Keratinocyte (primary cell): ENCODE measurements around the gene FGGY. TPM values are rescaled to one million over a fixed set of nuclear protein-coding genes. Genes with fewer than 3 reads are reported as not detected.
A peak's percentile ranks its signal among the peaks of the same experiment; 100 is the strongest.

ENCODE experiments used
- DNase-seq: peaks from one replicate; pipeline ENCODE4 v3.0.0-alpha.2; 2011; ENCODE audit warnings: low read depth, missing footprints, low spot score
- FAIRE-seq: peaks from 2 replicates; lab custom pipeline; 2011; peaks lifted over from hg19 to GRCh38; lab: Jason Lieb, UNC
- H2AFZ ChIP-seq: 2 replicates; pipeline ENCODE4 v1.6.0; 2012; ENCODE audit warnings: low read length, control low read depth, inconsistent platforms; ENCODE audit not compliant: control insufficient read depth
- H3K27ac ChIP-seq: 2 replicates; pipeline ENCODE4 v1.5.1; 2011; ENCODE audit warnings: low read length; ENCODE audit not compliant: control insufficient read depth, insufficient read depth
- H3K27me3 ChIP-seq: 3 replicates; pipeline ENCODE4 v1.6.0; 2011; ENCODE audit warnings: low read length; ENCODE audit not compliant: control insufficient read depth, insufficient read depth; ENCODE audit errors: extremely low read depth
- H3K36me3 ChIP-seq, 2 experiments: 2 replicates in 1 of 2; 3 replicates in 1 of 2; pipeline ENCODE4 v1.5.1; 2011; ENCODE audit warnings: low read length in 2 of 2, mild to moderate bottlenecking in 1 of 2; ENCODE audit not compliant: control insufficient read depth in 2 of 2, insufficient read depth in 2 of 2; ENCODE audit errors: extremely low read depth in 1 of 2
- H3K4me1 ChIP-seq: 3 replicates; pipeline ENCODE4 v1.5.1; 2011; ENCODE audit warnings: low read length; ENCODE audit not compliant: control insufficient read depth, insufficient read depth; ENCODE audit errors: extremely low read depth
- H3K4me2 ChIP-seq: 3 replicates; pipeline ENCODE4 v1.6.0; 2011; ENCODE audit warnings: low read depth, low read length; ENCODE audit not compliant: control insufficient read depth, insufficient read depth; ENCODE audit errors: extremely low read depth
- H3K4me3 ChIP-seq, 3 experiments: fragments of 200-600 bp in 1 of 3; sonication (generic) in 1 of 3; 2 replicates in 2 of 3; 3 replicates in 1 of 3; pipeline ENCODE4 v1.5.1; 2011 to 2016; ENCODE audit warnings: low read length in 3 of 3, mild to moderate bottlenecking in 3 of 3, control low read depth in 2 of 3, inconsistent platforms in 1 of 3, low read depth in 1 of 3, mixed read lengths in 1 of 3, mixed run types in 1 of 3, moderate library complexity in 1 of 3; ENCODE audit not compliant: control insufficient read depth in 2 of 3, insufficient read depth in 2 of 3; ENCODE audit errors: extremely low read depth in 1 of 3
- H3K79me2 ChIP-seq: 2 replicates; pipeline ENCODE4 v1.6.0; 2012; ENCODE audit warnings: low read length; ENCODE audit not compliant: control insufficient read depth, insufficient read depth
- H3K9ac ChIP-seq: 3 replicates; pipeline ENCODE4 v1.6.0; 2011; ENCODE audit warnings: low read length; ENCODE audit not compliant: control insufficient read depth, insufficient read depth; ENCODE audit errors: extremely low read depth
- H3K9me1 ChIP-seq: 3 replicates; pipeline ENCODE4 v1.6.0; 2011; ENCODE audit warnings: low read length; ENCODE audit not compliant: control insufficient read depth, insufficient read depth; ENCODE audit errors: extremely low read depth
- H3K9me3 ChIP-seq: 2 replicates; pipeline ENCODE4 v1.5.1; 2012; ENCODE audit warnings: low read depth, low read length; ENCODE audit not compliant: control insufficient read depth
- H4K20me1 ChIP-seq: 3 replicates; pipeline ENCODE4 v1.6.0; 2011; ENCODE audit warnings: low read length; ENCODE audit not compliant: control insufficient read depth, insufficient read depth; ENCODE audit errors: extremely low read depth
- EZH2 ChIP-seq: IDR thresholded peaks from one replicate; pipeline ENCODE4 v1.6.1; 2012; ENCODE audit warnings: inconsistent platforms, mild to moderate bottlenecking, low read length, moderate library complexity
- dilution Hi-C: fragments of 300-500 bp; cut with MboI; formaldehyde crosslinking; loops from one replicate; pipeline ENCODE4 v1.7.0; 2020; ENCODE audit warnings: low sequenced_read_pairs; ENCODE audit not compliant: extremely low pct_ligation_motif_present
- polyA plus RNA-seq, 5 experiments: library from polyadenylated mRNA; depleted of rRNA in 3 of 5; stranded (reverse) in 3 of 5; stranded (forward) in 1 of 5; unstranded in 1 of 5; fragments of >200 nt; gene quantifications; 1 replicate in 1 of 5; 2 replicates in 3 of 5; 3 replicates in 1 of 5; pipeline versions ENCODE4 v1.2.1 to v1.2.3, GENCODE V29; 2011 to 2012; ENCODE audit warnings: missing spikeins in 2 of 5, low read depth in 1 of 5, low replicate concordance in 1 of 5
- TF ChIP-seq, protein P1 (sequence below), 3 experiments: IDR thresholded peaks in 1 of 3; conservative IDR thresholded peaks in 1 of 3; optimal IDR thresholded peaks in 1 of 3; 2 replicates in 2 of 3; 3 replicates in 1 of 3; pipeline versions ENCODE3 to v1.5.1; 2011; ENCODE audit warnings: low read length in 3 of 3, mild to moderate bottlenecking in 3 of 3, moderate library complexity in 2 of 3, control low read depth in 1 of 3, inconsistent platforms in 1 of 3; ENCODE audit not compliant: insufficient read depth in 2 of 3; ENCODE audit errors: extremely low read depth in 1 of 3

Gene FGGY
- polyA plus RNA-seq, 1 donor (not counting 4 experiments of a cell fraction or from before 2014, with no cell fraction given), result 16.6 TPM

DNA sequence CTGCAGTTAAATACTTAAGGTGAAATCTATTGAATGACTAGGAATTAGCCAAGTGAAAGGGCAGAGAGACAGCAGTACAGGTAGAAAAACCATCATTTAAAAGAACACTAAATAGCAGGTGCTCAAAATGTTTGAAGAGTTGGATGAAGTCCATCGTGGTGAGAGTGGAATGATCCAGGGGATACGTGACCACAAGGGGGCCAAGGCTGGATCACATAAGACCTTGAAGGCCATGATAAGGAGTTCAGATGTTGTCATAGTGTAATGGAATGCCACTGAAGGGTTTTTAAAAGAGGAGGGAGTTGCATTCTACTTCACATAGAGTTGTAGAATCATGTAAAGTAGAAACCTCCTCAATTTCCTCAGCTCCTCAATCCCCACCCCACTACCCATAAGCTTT, 483.1 kb downstream of the FGGY start:
- H3K27ac ChIP-seq, result no peak overlapping the region
- DNase-seq (no peak), FAIRE-seq (no peak)
- no peak overlapping the region for H2AFZ ChIP-seq
- H3K4me2 ChIP-seq, result no peak overlapping the region
- dilution Hi-C loops, result no loop called here
- H3K4me1 ChIP-seq, result no peaks in the 10 kb centered on the region
- no peak for TF ChIP-seq EZH2
- TF ChIP-seq, protein P1, sequence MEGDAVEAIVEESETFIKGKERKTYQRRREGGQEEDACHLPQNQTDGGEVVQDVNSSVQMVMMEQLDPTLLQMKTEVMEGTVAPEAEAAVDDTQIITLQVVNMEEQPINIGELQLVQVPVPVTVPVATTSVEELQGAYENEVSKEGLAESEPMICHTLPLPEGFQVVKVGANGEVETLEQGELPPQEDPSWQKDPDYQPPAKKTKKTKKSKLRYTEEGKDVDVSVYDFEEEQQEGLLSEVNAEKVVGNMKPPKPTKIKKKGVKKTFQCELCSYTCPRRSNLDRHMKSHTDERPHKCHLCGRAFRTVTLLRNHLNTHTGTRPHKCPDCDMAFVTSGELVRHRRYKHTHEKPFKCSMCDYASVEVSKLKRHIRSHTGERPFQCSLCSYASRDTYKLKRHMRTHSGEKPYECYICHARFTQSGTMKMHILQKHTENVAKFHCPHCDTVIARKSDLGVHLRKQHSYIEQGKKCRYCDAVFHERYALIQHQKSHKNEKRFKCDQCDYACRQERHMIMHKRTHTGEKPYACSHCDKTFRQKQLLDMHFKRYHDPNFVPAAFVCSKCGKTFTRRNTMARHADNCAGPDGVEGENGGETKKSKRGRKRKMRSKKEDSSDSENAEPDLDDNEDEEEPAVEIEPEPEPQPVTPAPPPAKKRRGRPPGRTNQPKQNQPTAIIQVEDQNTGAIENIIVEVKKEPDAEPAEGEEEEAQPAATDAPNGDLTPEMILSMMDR (optimal IDR thresholded peaks at IDR 0.05 in 1 of 3, IDR thresholded peaks at IDR 0.05 in 1 of 3, conservative IDR thresholded peaks at IDR 0.05 in 1 of 3; ENCODE audit: extremely low read depth in 1 of 3, insufficient read depth in 2 of 3, low read length in 3 of 3), result peak in 2 of 3 experiments; percentile 9 to 20
- H3K27me3 ChIP-seq, result no peaks in the 10 kb centered on the region
- H3K9ac ChIP-seq, result no peak overlapping the region
- H3K4me3 ChIP-seq, result no peak overlapping the region
- no peaks in the 10 kb centered on the region for H3K9me1 ChIP-seq
- H3K9me3 ChIP-seq, result no peaks in the 10 kb centered on the region
- H4K20me1 ChIP-seq, result no peaks in the 10 kb centered on the region
- no peaks in the 10 kb centered on the region for H3K79me2 ChIP-seq
- no peaks in the 10 kb centered on the region for H3K36me3 ChIP-seq

DNA sequence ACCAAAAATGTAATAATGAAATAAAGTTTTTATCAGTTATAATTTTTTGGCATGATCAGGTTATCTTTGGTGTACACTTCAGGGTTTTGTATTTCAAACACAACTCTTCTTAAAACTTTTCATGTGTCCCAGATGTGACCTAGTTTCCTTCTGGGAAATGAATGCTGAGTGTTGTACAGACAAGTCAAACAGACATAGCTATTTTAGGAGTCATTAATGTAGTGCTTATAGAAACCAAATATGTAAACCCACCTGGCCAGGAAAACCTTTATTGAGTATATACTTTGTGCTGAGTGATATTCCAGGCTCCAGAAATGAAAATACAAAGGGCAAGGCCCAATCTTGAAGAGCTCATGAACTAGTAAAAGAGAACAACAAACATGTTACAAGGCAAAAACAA, 491.9 kb downstream of the FGGY start:
- Histone ChIP-seq H3K4me1 (no peaks in the 10 kb centered on the region), H2AFZ (no peak overlapping the region), H3K9me1 (no peaks in the 10 kb centered on the region), H3K4me2 (no peak overlapping the region), H3K9ac (no peak overlapping the region), H3K36me3 (no peaks in the 10 kb centered on the region), H4K20me1 (no peaks in the 10 kb centered on the region), H3K9me3 (no peaks in the 10 kb centered on the region), H3K79me2 (no peaks in the 10 kb centered on the region), H3K27me3 (no peaks in the 10 kb centered on the region), H3K27ac (no peak overlapping the region), H3K4me3 (no peak overlapping the region)
- TF ChIP-seq, protein P1 (optimal IDR thresholded peaks at IDR 0.05 in 1 of 3, IDR thresholded peaks at IDR 0.05 in 1 of 3, conservative IDR thresholded peaks at IDR 0.05 in 1 of 3; ENCODE audit: extremely low read depth in 1 of 3, insufficient read depth in 2 of 3, low read length in 3 of 3), result no peak
- TF ChIP-seq EZH2, result no peak
- dilution Hi-C loops, result no loop called here
- DNase-seq (no peak), FAIRE-seq (no peak)
